Muscle of arm (tissue), 12 donors: ENCODE results near the gene XKR8. TPM values are rescaled to one million over a fixed set of nuclear protein-coding genes. Genes with fewer than 3 reads are reported as not detected.

Source experiments
- DNase-seq: peaks from one replicate; pipeline ENCODE4 v3.0.0-alpha.2; 2013
- polyA plus RNA-seq, 12 donors: library from polyadenylated mRNA; unstranded; fragments of 120-200 nt; gene quantifications; one replicate each; pipeline ENCODE4 v1.2.1, GENCODE V29; 2013; ENCODE audit not compliant: insufficient read length in 12 of 12

XKR8 gene
- polyA plus RNA-seq, 12 donors: 6.2 to 8.4 (median 7.0) TPM; not detected in 2

GRCh38 chr1:27951396-27951795 is 8.4 kb upstream of the XKR8 start:
- DNase-seq: no peak

- DNase-seq: no peak
Measured at GRCh38 chr1:27952147-27952546, 7.6 kb upstream of the XKR8 start.

- no peak for DNase-seq
Measured at GRCh38 chr1:27954186-27954585, 5.6 kb upstream of the XKR8 start.

GRCh38 chr1:27955076-27955475 is 4.7 kb upstream of the XKR8 start:
- DNase-seq: no peak

- DNase-seq: no peak
Measured at GRCh38 chr1:27956761-27957160, 3.0 kb upstream of the XKR8 start.

- DNase-seq: no peak
Measured at GRCh38 chr1:27957655-27958054, 2.1 kb upstream of the XKR8 start.

GRCh38 chr1:27958513-27958912 is 1.3 kb upstream of the XKR8 start:
- DNase-seq: no peak

GRCh38 chr1:27960762-27961645 is 1.2 kb downstream of the XKR8 start:
- no peak for DNase-seq

GRCh38 chr1:27961646-27962221 is 2.0 kb downstream of the XKR8 start:
- no peak for DNase-seq

- no peak for DNase-seq
Measured at GRCh38 chr1:27963393-27963792, 3.6 kb downstream of the XKR8 start.

GRCh38 chr1:27966402-27967105 is 6.8 kb downstream of the XKR8 start:
- DNase-seq: no peak

- DNase-seq: no peak
Measured at GRCh38 chr1:27967106-27967883, 7.5 kb downstream of the XKR8 start.

GRCh38 chr1:27967884-27968466 is 8.2 kb downstream of the XKR8 start:
- no peak for DNase-seq

- no peak for DNase-seq
Measured at GRCh38 chr1:27968692-27969091, 8.9 kb downstream of the XKR8 start.

- DNase-seq: no peak
Measured at GRCh38 chr1:27970401-27970800, 10.6 kb downstream of the XKR8 start.

- DNase-seq: no peak
Measured at GRCh38 chr1:27971674-27972073, 11.9 kb downstream of the XKR8 start.

GRCh38 chr1:27972141-27972540 is 12.4 kb downstream of the XKR8 start:
- DNase-seq: no peak

GRCh38 chr1:27973771-27974416 is 14.1 kb downstream of the XKR8 start:
- DNase-seq: no peak

GRCh38 chr1:27974417-27974781 is 14.6 kb downstream of the XKR8 start:
- DNase-seq: no peak

- no peak for DNase-seq
Measured at GRCh38 chr1:27979151-27979858, 19.5 kb downstream of the XKR8 start.

GRCh38 chr1:27979859-27980201 is 20.1 kb downstream of the XKR8 start:
- DNase-seq: no peak
